H1 (cell line): ENCODE data around the gene OSBPL2. TPM values are rescaled to one million over a fixed set of nuclear protein-coding genes. Genes with fewer than 3 reads are reported as not detected.

Experiments used
- CTCF ChIA-PET: fragments of 300-600 bp; sonication (Branson Sonifier 250); formaldehyde crosslinking; loops from one replicate; lab custom pipeline; 2021; ENCODE audit not compliant: partially characterized antibody; lab: Charles Lee
- POLR2A ChIA-PET: fragments of 300-600 bp; sonication (Branson Sonifier 250); formaldehyde crosslinking; loops from one replicate; lab custom pipeline; 2021; ENCODE audit warnings: inconsistent platforms; ENCODE audit not compliant: partially characterized antibody; lab: Charles Lee
- DNase-seq, 2 experiments: peaks; one replicate each; pipeline versions ENCODE4 v3.0.0 to v3.0.0-alpha.2; 2010 to 2022; ENCODE audit warnings: low spot score in 2 of 2, low read depth in 1 of 2, mixed read lengths in 1 of 2
- FAIRE-seq: peaks from 2 replicates; lab custom pipeline; 2011; peaks lifted over from hg19 to GRCh38; lab: Jason Lieb, UNC
- H2AFZ ChIP-seq: 2 replicates; pipeline ENCODE4 v1.8.1; 2012; ENCODE audit warnings: low read length, inconsistent platforms
- H2AK5ac ChIP-seq: 2 replicates; pipeline ENCODE4 v1.6.1; 2013; ENCODE audit warnings: low read depth, low read length
- H2BK120ac ChIP-seq: replicated peaks from 2 replicates; pipeline ENCODE3; 2013; ENCODE audit warnings: low read depth, low read length, inconsistent platforms
- H2BK12ac ChIP-seq: 2 replicates; pipeline ENCODE4 v1.6.1; 2013; ENCODE audit warnings: low read depth, low read length
- H2BK15ac ChIP-seq: 2 replicates; pipeline ENCODE4 v1.6.1; 2013; ENCODE audit warnings: low read length
- H2BK20ac ChIP-seq: 2 replicates; pipeline ENCODE4 v1.6.1; 2013; ENCODE audit warnings: low read length
- H2BK5ac ChIP-seq: 2 replicates; pipeline ENCODE4 v1.6.1; 2013; ENCODE audit warnings: low read depth, low read length
- H3K14ac ChIP-seq: 2 replicates; pipeline ENCODE4 v1.6.1; 2013; ENCODE audit warnings: inconsistent platforms; ENCODE audit not compliant: insufficient read length
- H3K18ac ChIP-seq: 2 replicates; pipeline ENCODE4 v1.6.1; 2013; ENCODE audit warnings: low read length; ENCODE audit errors: extremely low read depth
- H3K23ac ChIP-seq: 2 replicates; pipeline ENCODE4 v1.6.1; 2013; ENCODE audit warnings: inconsistent platforms; ENCODE audit not compliant: insufficient read length
- H3K23me2 ChIP-seq: 2 replicates; pipeline ENCODE4 v1.6.1; 2013; ENCODE audit warnings: low read depth, low read length
- H3K27ac ChIP-seq: 2 replicates; pipeline ENCODE4 v1.6.1; 2011; ENCODE audit warnings: low read depth, low read length, inconsistent platforms
- H3K27me3 ChIP-seq, 4 experiments: replicated peaks in 1 of 4; 1 replicate in 1 of 4; 2 replicates in 3 of 4; pipeline versions ENCODE4 v1.6.1 to v1.8.1; 2011 to 2013; ENCODE audit warnings: low read length in 3 of 4, mild to moderate bottlenecking in 3 of 4, inconsistent platforms in 2 of 4, mixed read lengths in 2 of 4, moderate library complexity in 1 of 4; ENCODE audit not compliant: control insufficient read depth in 3 of 4, insufficient read depth in 3 of 4; ENCODE audit errors: extremely low read depth in 1 of 4
- H3K36me3 ChIP-seq, 4 experiments: 2 replicates each; pipeline versions ENCODE4 v1.6.1 to v1.8.1; 2011 to 2013; ENCODE audit warnings: mild to moderate bottlenecking in 4 of 4, low read length in 3 of 4, moderate library complexity in 2 of 4, control low read depth in 1 of 4, inconsistent platforms in 1 of 4; ENCODE audit not compliant: insufficient read depth in 4 of 4, control insufficient read depth in 2 of 4
- H3K4ac ChIP-seq: replicated peaks from 2 replicates; pipeline ENCODE3; 2013; ENCODE audit warnings: low read length, low read depth, mixed read lengths, inconsistent platforms; ENCODE audit not compliant: insufficient read length
- H3K4me1 ChIP-seq, 4 experiments: replicated peaks in 1 of 4; 1 replicate in 1 of 4; 2 replicates in 3 of 4; pipeline versions ENCODE4 v1.6.1 to v1.8.1; 2011 to 2013; ENCODE audit warnings: low read length in 3 of 4, inconsistent platforms in 2 of 4, mixed read lengths in 1 of 4; ENCODE audit not compliant: insufficient read depth in 4 of 4, control insufficient read depth in 3 of 4
- H3K4me2 ChIP-seq, 2 experiments: 2 replicates each; pipeline versions ENCODE4 v1.6.1 to v1.8.1; 2011 to 2013; ENCODE audit warnings: low read depth in 2 of 2, low read length in 2 of 2, control low read depth in 1 of 2, inconsistent platforms in 1 of 2, mild to moderate bottlenecking in 1 of 2; ENCODE audit not compliant: insufficient read depth in 1 of 2
- H3K4me3 ChIP-seq, 4 experiments: fragments of 200-600, 300-600 bp in 1 of 4; sonication (generic), shearing (Covaris generic), sonication (Bioruptor Twin) in 1 of 4; 2 replicates each; pipeline versions ENCODE4 v1.5.1 to v1.8.1; 2011 to 2016; ENCODE audit warnings: low read length in 4 of 4, low read depth in 3 of 4, control low read depth in 2 of 4, inconsistent platforms in 2 of 4, mild to moderate bottlenecking in 2 of 4, mixed read lengths in 1 of 4, moderate library complexity in 1 of 4; ENCODE audit not compliant: insufficient read depth in 2 of 4; ENCODE audit errors: extremely low read depth in 1 of 4
- H3K56ac ChIP-seq: replicated peaks from 2 replicates; pipeline ENCODE3; 2013; ENCODE audit warnings: low read depth, mild to moderate bottlenecking, mixed read lengths, low read length, inconsistent platforms; ENCODE audit not compliant: insufficient read length
- H3K79me1 ChIP-seq: 2 replicates; pipeline ENCODE4 v1.6.1; 2013; ENCODE audit warnings: low read depth, low read length, control low read depth
- H3K79me2 ChIP-seq, 2 experiments: 2 replicates each; pipeline versions ENCODE4 v1.6.1 to v1.8.1; 2012 to 2013; ENCODE audit warnings: low read length in 2 of 2, mild to moderate bottlenecking in 2 of 2, inconsistent platforms in 1 of 2; ENCODE audit not compliant: insufficient read depth in 2 of 2, control insufficient read depth in 1 of 2
- H3K9ac ChIP-seq, 4 experiments: replicated peaks in 1 of 4; 1 replicate in 1 of 4; 2 replicates in 3 of 4; pipeline versions ENCODE4 v1.6.1 to v1.8.1; 2011 to 2013; ENCODE audit warnings: low read depth in 3 of 4, low read length in 3 of 4, control low read depth in 2 of 4, mild to moderate bottlenecking in 2 of 4, moderate library complexity in 2 of 4, inconsistent platforms in 1 of 4; ENCODE audit errors: extremely low read depth in 1 of 4
- H3K9me3 ChIP-seq, 2 experiments: 2 replicates each; pipeline versions ENCODE4 v1.6.1 to v1.8.1; 2012 to 2013; ENCODE audit warnings: mild to moderate bottlenecking in 2 of 2, moderate library complexity in 2 of 2, control low read depth in 1 of 2, inconsistent platforms in 1 of 2, low read depth in 1 of 2, low read length in 1 of 2, mixed read lengths in 1 of 2; ENCODE audit not compliant: insufficient read depth in 2 of 2
- H4K20me1 ChIP-seq, 2 experiments: replicated peaks in 1 of 2; 2 replicates each; pipeline versions ENCODE3 to v1.8.1; 2011 to 2013; ENCODE audit warnings: inconsistent platforms in 2 of 2, low read length in 2 of 2, mild to moderate bottlenecking in 1 of 2; ENCODE audit not compliant: insufficient read depth in 2 of 2, control insufficient read depth in 1 of 2
- H4K5ac ChIP-seq: 2 replicates; pipeline ENCODE4 v1.6.1; 2013; ENCODE audit warnings: low read length, low read depth, mixed read lengths, inconsistent platforms; ENCODE audit not compliant: insufficient read length
- H4K8ac ChIP-seq: 2 replicates; pipeline ENCODE4 v1.8.0; 2013; ENCODE audit warnings: mild to moderate bottlenecking, moderate library complexity, low read length, inconsistent platforms; ENCODE audit not compliant: insufficient read depth; ENCODE audit errors: extremely low read depth
- H4K91ac ChIP-seq: replicated peaks from 2 replicates; pipeline ENCODE3; 2013; ENCODE audit warnings: low read length, mixed read lengths, inconsistent platforms; ENCODE audit not compliant: insufficient read length
- CEBPB ChIP-seq: IDR thresholded peaks from 2 replicates; pipeline ENCODE4 v1.6.1; 2012; ENCODE audit warnings: low read depth, low read length
- CHD1 ChIP-seq: IDR thresholded peaks from 2 replicates; pipeline ENCODE4 v1.6.1; 2012; ENCODE audit warnings: low read depth, low read length, improper control_type of control experiment
- EP300 ChIP-seq, 2 experiments: IDR thresholded peaks; 1 replicate in 1 of 2; 2 replicates in 1 of 2; pipeline ENCODE4 v1.6.1; 2011 to 2012; ENCODE audit warnings: low read depth in 2 of 2, low read length in 2 of 2, mild to moderate bottlenecking in 2 of 2, borderline replicate concordance in 1 of 2, inconsistent platforms in 1 of 2, moderate library complexity in 1 of 2
- GABPA ChIP-seq: IDR thresholded peaks from 2 replicates; pipeline ENCODE4 v1.6.1; 2011; ENCODE audit warnings: mild to moderate bottlenecking, low read length, moderate library complexity, borderline replicate concordance; ENCODE audit not compliant: insufficient read depth
- JUND ChIP-seq: IDR thresholded peaks from 2 replicates; pipeline ENCODE4 v1.6.1; 2011; ENCODE audit warnings: mild to moderate bottlenecking, improper control_type of control experiment, low read length
- PHF8 ChIP-seq: fragments of 200-600 bp; sonication (generic); conservative IDR thresholded peaks from 2 replicates; pipeline ENCODE4 v1.7.1; 2012; ENCODE audit warnings: low read depth, mild to moderate bottlenecking, inconsistent platforms, low read length, moderate library complexity
- RAD21 ChIP-seq, 2 experiments: IDR thresholded peaks in 1 of 2; conservative IDR thresholded peaks in 1 of 2; 2 replicates each; pipeline ENCODE4 v1.6.1; 2011; ENCODE audit warnings: low read depth in 2 of 2, low read length in 2 of 2, improper control_type of control experiment in 1 of 2, inconsistent platforms in 1 of 2, mild to moderate bottlenecking in 1 of 2, moderate library complexity in 1 of 2
- RFX5 ChIP-seq: IDR thresholded peaks from 2 replicates; pipeline ENCODE4 v1.6.1; 2011; ENCODE audit warnings: low read depth, low read length, improper control_type of control experiment, borderline replicate concordance
- SRF ChIP-seq: IDR thresholded peaks from 2 replicates; pipeline ENCODE4 v1.6.1; 2011; ENCODE audit warnings: mild to moderate bottlenecking, low read depth, low read length, moderate library complexity
- SUZ12 ChIP-seq: fragments of 200-600 bp; sonication (generic); IDR thresholded peaks from 2 replicates; pipeline ENCODE4 v1.6.1; 2012; ENCODE audit warnings: mild to moderate bottlenecking, inconsistent platforms, low read length, moderate library complexity, mixed read lengths
- YY1 ChIP-seq: IDR thresholded peaks from 2 replicates; pipeline ENCODE4 v1.6.1; 2011; ENCODE audit warnings: low read depth, mild to moderate bottlenecking, low read length
- WGBS, 2 experiments: shearing (Covaris generic) in 1 of 2; methylation state at CpG; one replicate each; pipeline versions ENCODE4 v1.1.6 to v1.1.7; 2013 to 2015; ENCODE audit warnings: low lambda C conversion rate in 2 of 2, mixed read lengths in 2 of 2, inconsistent platforms in 1 of 2, low coverage in 1 of 2, missing lambda C conversion rate in 1 of 2; ENCODE audit not compliant: insufficient replicate concordance in 2 of 2, insufficient coverage in 1 of 2, insufficient read length in 1 of 2; ENCODE audit errors: extremely low coverage in 1 of 2, missing lambda C conversion rate in 1 of 2; 5-methylcytosine and 5-hydroxymethylcytosine counted together
- polyA plus RNA-seq, 7 experiments: library from polyadenylated mRNA; depleted of rRNA in 3 of 7; stranded (reverse) in 5 of 7; unstranded in 2 of 7; fragments of >200 nt in 5 of 7; fragments of 200-250 nt in 2 of 7; gene quantifications; 1 replicate in 5 of 7; 2 replicates in 1 of 7; 4 replicates in 1 of 7; pipeline versions ENCODE4 v1.2.1 to v1.2.3, GENCODE V29; 2011 to 2013; ENCODE audit warnings: missing spikeins in 2 of 7, mixed read lengths in 2 of 7
- total RNA-seq: library from RNA; stranded (reverse); fragmentation: NEBNext Ultra II Directional; extraction: Animal tissue kit (Norgen Biotek cat#: 25700); gene quantifications from 2 replicates; pipeline ENCODE4 v1.2.1, GENCODE V29; 2021
- TF ChIP-seq, protein P1 (sequence below): IDR thresholded peaks from 2 replicates; pipeline ENCODE4 v1.6.1; 2012; ENCODE audit warnings: inconsistent platforms
- TF ChIP-seq, protein P2 (sequence below): IDR thresholded peaks from 2 replicates; pipeline ENCODE4 v1.6.1; 2011; ENCODE audit warnings: low read length, improper control_type of control experiment

Gene OSBPL2
- total and polyA plus RNA-seq, 2 of the 8 experiments (the other 6 are each of a cell fraction or from before 2014, with no cell fraction given), result 11.7 to 42.4 TPM

DNA sequence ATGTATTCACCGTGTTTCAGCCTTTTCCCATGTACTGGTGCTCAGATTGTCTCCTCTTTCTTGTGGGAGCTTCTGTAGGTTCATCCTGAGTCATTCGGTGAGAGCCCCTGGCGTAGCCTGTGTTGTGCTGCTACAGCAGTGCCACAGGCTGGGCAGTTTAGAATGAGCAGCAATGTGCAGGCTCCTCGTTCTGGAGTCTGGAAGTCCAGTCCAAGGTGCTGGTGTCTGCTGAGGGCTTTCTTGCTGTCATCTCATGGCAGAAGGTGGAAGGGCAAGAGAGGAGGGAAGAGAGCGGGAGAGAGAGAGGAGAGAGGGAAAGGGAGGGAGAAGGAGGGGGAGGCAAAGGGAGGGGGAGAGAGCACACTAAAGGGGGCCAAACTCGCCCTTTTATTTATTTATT lies 15.1 kb downstream of the OSBPL2 start:
- H3K23ac ChIP-seq, result no peak overlapping the region
- H4K91ac ChIP-seq, result no peak overlapping the region
- ChIA-PET POLR2A (interaction anchor here (1.1 to 1.4 kb wide), 2 partner anchors 10 to 30 kb away, joined by 3 read pairs; no protein-coding TSS in a partner anchor), CTCF (no interaction called here)
- H2BK12ac ChIP-seq, result no peak overlapping the region
- no peak overlapping the region for H3K4ac ChIP-seq
- H4K5ac ChIP-seq, result no peak overlapping the region
- H3K9ac ChIP-seq, result no peak overlapping the region
- H2BK5ac ChIP-seq, result no peak overlapping the region
- peaks cover 0 to 8% (median 0%) of the 10 kb centered on the region in 4 experiments; a peak in 4 of 8 replicates for H3K36me3 ChIP-seq
- H3K14ac ChIP-seq, result no peak overlapping the region
- FAIRE-seq (no peak), DNase-seq (no peak)
- no peaks in the 10 kb centered on the region for H3K4me1 ChIP-seq
- no peak overlapping the region for H3K4me3 ChIP-seq
- H2BK15ac ChIP-seq, result no peak overlapping the region
- 90% methylated on average over 5 of the region's 6 CpGs; no CpG with 5 or more reads in 1 of the 2 experiments for WGBS, 2 experiments
- no peak overlapping the region for H3K18ac ChIP-seq
- H3K4me2 ChIP-seq, result no peak overlapping the region
- H4K20me1 ChIP-seq, result peaks cover 14 to 16% of the 10 kb centered on the region in 2 experiments
- no peak overlapping the region for H2BK20ac ChIP-seq
- no peaks in the 10 kb centered on the region for H3K23me2 ChIP-seq
- no peak overlapping the region for H2BK120ac ChIP-seq
- H3K9me3 ChIP-seq, result no peaks in the 10 kb centered on the region
- no peak overlapping the region for H3K27ac ChIP-seq
- H2AK5ac ChIP-seq, result no peak overlapping the region
- no peak overlapping the region for H2AFZ ChIP-seq
- no peak overlapping the region for H3K56ac ChIP-seq
- peaks cover 19% of the 10 kb centered on the region for H3K79me1 ChIP-seq
- H3K79me2 ChIP-seq, result peaks cover 0 to 51% of the 10 kb centered on the region in 2 experiments; a peak in 2 of 4 replicates
- H4K8ac ChIP-seq, result no peak overlapping the region
- no peaks in the 10 kb centered on the region for H3K27me3 ChIP-seq
- TF ChIP-seq, protein P1, sequence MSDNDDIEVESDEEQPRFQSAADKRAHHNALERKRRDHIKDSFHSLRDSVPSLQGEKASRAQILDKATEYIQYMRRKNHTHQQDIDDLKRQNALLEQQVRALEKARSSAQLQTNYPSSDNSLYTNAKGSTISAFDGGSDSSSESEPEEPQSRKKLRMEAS, result no peak
- no peak for TF ChIP-seq CEBPB
- TF ChIP-seq CHD1, result no peak
- TF ChIP-seq RFX5, result no peak
- TF ChIP-seq SRF, result no peak
- TF ChIP-seq, protein P2, sequence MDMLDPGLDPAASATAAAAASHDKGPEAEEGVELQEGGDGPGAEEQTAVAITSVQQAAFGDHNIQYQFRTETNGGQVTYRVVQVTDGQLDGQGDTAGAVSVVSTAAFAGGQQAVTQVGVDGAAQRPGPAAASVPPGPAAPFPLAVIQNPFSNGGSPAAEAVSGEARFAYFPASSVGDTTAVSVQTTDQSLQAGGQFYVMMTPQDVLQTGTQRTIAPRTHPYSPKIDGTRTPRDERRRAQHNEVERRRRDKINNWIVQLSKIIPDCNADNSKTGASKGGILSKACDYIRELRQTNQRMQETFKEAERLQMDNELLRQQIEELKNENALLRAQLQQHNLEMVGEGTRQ, result no peak
- no peak for TF ChIP-seq YY1
- TF ChIP-seq PHF8, result no peak
- no peak for TF ChIP-seq JUND
- no peak for TF ChIP-seq EP300 (IDR thresholded peaks at IDR 0.05; ENCODE audit: borderline replicate concordance in 1 of 2, low read depth in 2 of 2, low read length in 2 of 2)
- no peak for TF ChIP-seq RAD21 (IDR thresholded peaks at IDR 0.05 in 1 of 2, conservative IDR thresholded peaks at IDR 0.05 in 1 of 2; ENCODE audit: low read depth in 2 of 2, low read length in 2 of 2)
- no peak for TF ChIP-seq SUZ12
- TF ChIP-seq GABPA, result no peak
